Measurements from ENCODE around the gene PPP2R5B.

DNA sequence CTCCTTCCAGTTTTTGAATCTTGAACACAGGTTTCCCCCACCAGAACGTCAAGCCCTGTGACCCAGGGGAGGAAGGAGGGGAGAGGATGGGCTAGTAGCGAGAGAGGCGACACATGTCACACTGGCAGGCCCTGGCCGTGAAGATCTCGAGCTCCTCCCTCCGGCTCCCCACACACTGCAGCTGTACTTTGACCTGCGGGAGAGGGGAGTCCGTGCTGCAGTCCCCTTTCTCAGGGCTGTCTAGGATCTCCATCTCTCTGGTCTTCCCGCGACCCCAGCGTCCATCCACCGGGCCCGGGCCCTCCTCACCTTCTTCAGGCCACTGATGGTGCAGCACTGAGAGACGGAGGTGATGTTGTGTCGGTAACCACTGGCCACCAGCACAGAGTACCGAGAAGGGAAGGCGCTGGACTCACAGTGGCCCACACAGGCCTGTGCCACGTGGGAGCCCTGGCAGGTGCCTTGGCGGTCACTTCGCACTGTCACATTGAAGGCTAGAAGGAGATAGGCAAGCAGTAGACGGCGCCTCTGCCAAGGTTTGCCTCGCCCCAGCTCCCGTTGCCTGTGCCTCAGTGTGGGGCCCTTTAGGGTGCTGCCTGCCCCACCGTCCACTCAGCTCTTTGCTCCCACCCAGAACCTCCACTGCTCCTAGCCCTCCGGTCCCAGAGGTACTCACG is 10.3 kb downstream of the PPP2R5B start:
- TF ChIP-seq ZNF2 (tag by site-specific recombination; IDR thresholded peaks at IDR 0.05), result no peak
- TF ChIP-seq, protein P1, sequence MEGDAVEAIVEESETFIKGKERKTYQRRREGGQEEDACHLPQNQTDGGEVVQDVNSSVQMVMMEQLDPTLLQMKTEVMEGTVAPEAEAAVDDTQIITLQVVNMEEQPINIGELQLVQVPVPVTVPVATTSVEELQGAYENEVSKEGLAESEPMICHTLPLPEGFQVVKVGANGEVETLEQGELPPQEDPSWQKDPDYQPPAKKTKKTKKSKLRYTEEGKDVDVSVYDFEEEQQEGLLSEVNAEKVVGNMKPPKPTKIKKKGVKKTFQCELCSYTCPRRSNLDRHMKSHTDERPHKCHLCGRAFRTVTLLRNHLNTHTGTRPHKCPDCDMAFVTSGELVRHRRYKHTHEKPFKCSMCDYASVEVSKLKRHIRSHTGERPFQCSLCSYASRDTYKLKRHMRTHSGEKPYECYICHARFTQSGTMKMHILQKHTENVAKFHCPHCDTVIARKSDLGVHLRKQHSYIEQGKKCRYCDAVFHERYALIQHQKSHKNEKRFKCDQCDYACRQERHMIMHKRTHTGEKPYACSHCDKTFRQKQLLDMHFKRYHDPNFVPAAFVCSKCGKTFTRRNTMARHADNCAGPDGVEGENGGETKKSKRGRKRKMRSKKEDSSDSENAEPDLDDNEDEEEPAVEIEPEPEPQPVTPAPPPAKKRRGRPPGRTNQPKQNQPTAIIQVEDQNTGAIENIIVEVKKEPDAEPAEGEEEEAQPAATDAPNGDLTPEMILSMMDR (tag by site-specific recombination; IDR thresholded peaks at IDR 0.05), result no peak
- no peak for TF ChIP-seq ZNF549 (tag by site-specific recombination; IDR thresholded peaks at IDR 0.05)
- no peak for TF ChIP-seq HOXA7 (CRISPR knock-in tag; IDR thresholded peaks at IDR 0.05; ENCODE audit: borderline replicate concordance)
- TF ChIP-seq YY1 (tag by site-specific recombination; IDR thresholded peaks at IDR 0.05), result no peak
- TF ChIP-seq, protein P2, sequence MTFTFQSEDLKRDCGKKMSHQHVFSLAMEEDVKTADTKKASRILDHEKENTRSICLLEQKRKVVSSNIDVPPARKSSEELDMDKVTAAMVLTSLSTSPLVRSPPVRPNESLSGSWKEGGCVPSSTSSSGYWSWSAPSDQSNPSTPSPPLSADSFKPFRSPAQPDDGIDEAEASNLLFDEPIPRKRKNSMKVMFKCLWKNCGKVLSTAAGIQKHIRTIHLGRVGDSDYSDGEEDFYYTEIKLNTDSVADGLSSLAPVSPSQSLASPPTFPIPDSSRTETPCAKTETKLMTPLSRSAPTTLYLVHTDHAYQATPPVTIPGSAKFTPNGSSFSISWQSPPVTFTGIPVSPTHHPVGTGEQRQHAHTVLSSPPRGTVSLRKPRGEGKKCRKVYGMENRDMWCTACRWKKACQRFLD (tag by site-specific recombination; IDR thresholded peaks at IDR 0.05), result no peak
- TF ChIP-seq ZNF518A (tag by site-specific recombination; conservative IDR thresholded peaks at IDR 0.05; ENCODE audit: low read depth), result no peak
- no peak for TF ChIP-seq ZNF677 (tag by site-specific recombination; IDR thresholded peaks at IDR 0.05)
- TF ChIP-seq, protein P3, sequence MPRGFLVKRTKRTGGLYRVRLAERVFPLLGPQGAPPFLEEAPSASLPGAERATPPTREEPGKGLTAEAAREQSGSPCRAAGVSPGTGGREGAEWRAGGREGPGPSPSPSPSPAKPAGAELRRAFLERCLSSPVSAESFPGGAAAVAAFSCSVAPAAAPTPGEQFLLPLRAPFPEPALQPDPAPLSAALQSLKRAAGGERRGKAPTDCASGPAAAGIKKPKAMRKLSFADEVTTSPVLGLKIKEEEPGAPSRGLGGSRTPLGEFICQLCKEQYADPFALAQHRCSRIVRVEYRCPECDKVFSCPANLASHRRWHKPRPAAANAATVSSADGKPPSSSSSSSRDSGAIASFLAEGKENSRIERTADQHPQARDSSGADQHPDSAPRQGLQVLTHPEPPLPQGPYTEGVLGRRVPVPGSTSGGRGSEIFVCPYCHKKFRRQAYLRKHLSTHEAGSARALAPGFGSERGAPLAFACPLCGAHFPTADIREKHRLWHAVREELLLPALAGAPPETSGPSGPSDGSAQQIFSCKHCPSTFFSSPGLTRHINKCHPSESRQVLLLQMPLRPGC (tag by site-specific recombination; IDR thresholded peaks at IDR 0.05), result no peak
- TF ChIP-seq, protein P4, sequence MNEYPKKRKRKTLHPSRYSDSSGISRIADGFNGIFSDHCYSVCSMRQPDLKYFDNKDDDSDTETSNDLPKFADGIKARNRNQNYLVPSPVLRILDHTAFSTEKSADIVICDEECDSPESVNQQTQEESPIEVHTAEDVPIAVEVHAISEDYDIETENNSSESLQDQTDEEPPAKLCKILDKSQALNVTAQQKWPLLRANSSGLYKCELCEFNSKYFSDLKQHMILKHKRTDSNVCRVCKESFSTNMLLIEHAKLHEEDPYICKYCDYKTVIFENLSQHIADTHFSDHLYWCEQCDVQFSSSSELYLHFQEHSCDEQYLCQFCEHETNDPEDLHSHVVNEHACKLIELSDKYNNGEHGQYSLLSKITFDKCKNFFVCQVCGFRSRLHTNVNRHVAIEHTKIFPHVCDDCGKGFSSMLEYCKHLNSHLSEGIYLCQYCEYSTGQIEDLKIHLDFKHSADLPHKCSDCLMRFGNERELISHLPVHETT (tag by site-specific recombination; IDR thresholded peaks at IDR 0.05), result no peak
- TF ChIP-seq, protein P5, sequence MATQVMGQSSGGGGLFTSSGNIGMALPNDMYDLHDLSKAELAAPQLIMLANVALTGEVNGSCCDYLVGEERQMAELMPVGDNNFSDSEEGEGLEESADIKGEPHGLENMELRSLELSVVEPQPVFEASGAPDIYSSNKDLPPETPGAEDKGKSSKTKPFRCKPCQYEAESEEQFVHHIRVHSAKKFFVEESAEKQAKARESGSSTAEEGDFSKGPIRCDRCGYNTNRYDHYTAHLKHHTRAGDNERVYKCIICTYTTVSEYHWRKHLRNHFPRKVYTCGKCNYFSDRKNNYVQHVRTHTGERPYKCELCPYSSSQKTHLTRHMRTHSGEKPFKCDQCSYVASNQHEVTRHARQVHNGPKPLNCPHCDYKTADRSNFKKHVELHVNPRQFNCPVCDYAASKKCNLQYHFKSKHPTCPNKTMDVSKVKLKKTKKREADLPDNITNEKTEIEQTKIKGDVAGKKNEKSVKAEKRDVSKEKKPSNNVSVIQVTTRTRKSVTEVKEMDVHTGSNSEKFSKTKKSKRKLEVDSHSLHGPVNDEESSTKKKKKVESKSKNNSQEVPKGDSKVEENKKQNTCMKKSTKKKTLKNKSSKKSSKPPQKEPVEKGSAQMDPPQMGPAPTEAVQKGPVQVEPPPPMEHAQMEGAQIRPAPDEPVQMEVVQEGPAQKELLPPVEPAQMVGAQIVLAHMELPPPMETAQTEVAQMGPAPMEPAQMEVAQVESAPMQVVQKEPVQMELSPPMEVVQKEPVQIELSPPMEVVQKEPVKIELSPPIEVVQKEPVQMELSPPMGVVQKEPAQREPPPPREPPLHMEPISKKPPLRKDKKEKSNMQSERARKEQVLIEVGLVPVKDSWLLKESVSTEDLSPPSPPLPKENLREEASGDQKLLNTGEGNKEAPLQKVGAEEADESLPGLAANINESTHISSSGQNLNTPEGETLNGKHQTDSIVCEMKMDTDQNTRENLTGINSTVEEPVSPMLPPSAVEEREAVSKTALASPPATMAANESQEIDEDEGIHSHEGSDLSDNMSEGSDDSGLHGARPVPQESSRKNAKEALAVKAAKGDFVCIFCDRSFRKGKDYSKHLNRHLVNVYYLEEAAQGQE (tag by site-specific recombination; IDR thresholded peaks at IDR 0.05), result no peak
- no peak for TF ChIP-seq TCF7L2 (IDR thresholded peaks at IDR 0.05; ENCODE audit: borderline replicate concordance, low read depth, low read length)
- no peak for TF ChIP-seq ZNF114 (tag by site-specific recombination; IDR thresholded peaks at IDR 0.05)
- TF ChIP-seq PBX3 (CRISPR knock-in tag; IDR thresholded peaks at IDR 0.05), result no peak

Measured in HEK293 (cell line).